ENCODE results near the gene TXNRD2.

DNA sequence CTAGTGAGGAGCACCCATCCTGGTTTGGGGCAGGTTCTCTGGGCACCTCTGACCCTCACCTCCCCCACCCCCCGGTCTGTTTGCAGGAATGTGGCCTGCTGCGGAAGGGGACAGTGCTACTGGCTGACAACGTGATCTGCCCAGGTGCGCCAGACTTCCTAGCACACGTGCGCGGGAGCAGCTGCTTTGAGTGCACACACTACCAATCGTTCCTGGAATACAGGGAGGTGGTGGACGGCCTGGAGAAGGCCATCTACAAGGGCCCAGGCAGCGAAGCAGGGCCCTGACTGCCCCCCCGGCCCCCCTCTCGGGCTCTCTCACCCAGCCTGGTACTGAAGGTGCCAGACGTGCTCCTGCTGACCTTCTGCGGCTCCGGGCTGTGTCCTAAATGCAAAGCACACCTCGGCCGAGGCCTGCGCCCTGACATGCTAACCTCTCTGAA, 26.9 kb upstream of the TXNRD2 start:
- TF ChIP-seq, protein P1, sequence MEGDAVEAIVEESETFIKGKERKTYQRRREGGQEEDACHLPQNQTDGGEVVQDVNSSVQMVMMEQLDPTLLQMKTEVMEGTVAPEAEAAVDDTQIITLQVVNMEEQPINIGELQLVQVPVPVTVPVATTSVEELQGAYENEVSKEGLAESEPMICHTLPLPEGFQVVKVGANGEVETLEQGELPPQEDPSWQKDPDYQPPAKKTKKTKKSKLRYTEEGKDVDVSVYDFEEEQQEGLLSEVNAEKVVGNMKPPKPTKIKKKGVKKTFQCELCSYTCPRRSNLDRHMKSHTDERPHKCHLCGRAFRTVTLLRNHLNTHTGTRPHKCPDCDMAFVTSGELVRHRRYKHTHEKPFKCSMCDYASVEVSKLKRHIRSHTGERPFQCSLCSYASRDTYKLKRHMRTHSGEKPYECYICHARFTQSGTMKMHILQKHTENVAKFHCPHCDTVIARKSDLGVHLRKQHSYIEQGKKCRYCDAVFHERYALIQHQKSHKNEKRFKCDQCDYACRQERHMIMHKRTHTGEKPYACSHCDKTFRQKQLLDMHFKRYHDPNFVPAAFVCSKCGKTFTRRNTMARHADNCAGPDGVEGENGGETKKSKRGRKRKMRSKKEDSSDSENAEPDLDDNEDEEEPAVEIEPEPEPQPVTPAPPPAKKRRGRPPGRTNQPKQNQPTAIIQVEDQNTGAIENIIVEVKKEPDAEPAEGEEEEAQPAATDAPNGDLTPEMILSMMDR (IDR thresholded peaks at IDR 0.05; ENCODE audit: low read depth, low read length): no peak
- TF ChIP-seq EZH2phosphoT487 (IDR thresholded peaks at IDR 0.05; ENCODE audit: low read depth): no peak
